DOHH2 (cell line): ENCODE data around the gene CLASP1.

Experiments used
- H3F3A ChIP-seq: fragments of 200-600 bp; sonication (generic), shearing (Covaris generic); 2 replicates; pipeline ENCODE4 v1.6.0; 2016; ENCODE audit warnings: antibody characterized with exemption, mild to moderate bottlenecking; ENCODE audit not compliant: control insufficient read depth, insufficient read depth
- H3K27ac ChIP-seq: fragments of 200-600 bp; sonication (generic); 2 replicates; pipeline ENCODE4 v1.5.1; 2014; ENCODE audit warnings: low read depth, mild to moderate bottlenecking, low read length, moderate library complexity
- H3K27me3 ChIP-seq: fragments of 200-600 bp; sonication (generic); 2 replicates; pipeline ENCODE4 v1.6.1; 2014; ENCODE audit warnings: mild to moderate bottlenecking, low read length, mixed read lengths; ENCODE audit not compliant: control insufficient read depth
- H3K36me3 ChIP-seq: fragments of 200-600 bp; sonication (generic); 2 replicates; pipeline ENCODE4 v1.6.1; 2014; ENCODE audit warnings: mild to moderate bottlenecking, low read length, moderate library complexity, mixed read lengths; ENCODE audit not compliant: control insufficient read depth
- H3K4me1 ChIP-seq: fragments of 200-600 bp; sonication (generic); 2 replicates; pipeline ENCODE4 v1.6.1; 2014; ENCODE audit warnings: mild to moderate bottlenecking, low read length, mixed read lengths; ENCODE audit not compliant: control insufficient read depth
- H3K4me2 ChIP-seq: fragments of 200-600 bp; sonication (generic); 2 replicates; pipeline ENCODE4 v1.6.0; 2014; ENCODE audit warnings: mild to moderate bottlenecking, low read length, moderate library complexity
- H3K4me3 ChIP-seq: fragments of 200-600 bp; sonication (generic); 2 replicates; pipeline ENCODE4 v1.5.1; 2014; ENCODE audit warnings: mild to moderate bottlenecking, low read length, mixed read lengths
- H3K79me2 ChIP-seq: fragments of 200-600 bp; sonication (generic); 2 replicates; pipeline ENCODE4 v1.6.1; 2014; ENCODE audit warnings: mild to moderate bottlenecking, low read length, mixed read lengths; ENCODE audit not compliant: control insufficient read depth
- H3K9me2 ChIP-seq: fragments of 200-600 bp; sonication (generic); replicated peaks from 2 replicates; pipeline ENCODE4 v1.6.1; 2014; ENCODE audit warnings: mild to moderate bottlenecking, low read length, mixed read lengths; ENCODE audit not compliant: control insufficient read depth
- H3K9me3 ChIP-seq: fragments of 200-600 bp; sonication (generic); 2 replicates; pipeline ENCODE4 v1.6.1; 2014; ENCODE audit warnings: antibody characterized with exemption, low read length, mixed read lengths; ENCODE audit not compliant: control insufficient read depth, insufficient read depth
- H4K20me1 ChIP-seq: fragments of 200-600 bp; sonication (generic); 2 replicates; pipeline ENCODE4 v1.6.0; 2014; ENCODE audit warnings: low read depth, mild to moderate bottlenecking, antibody characterized with exemption, low read length, moderate library complexity; ENCODE audit not compliant: control insufficient read depth, insufficient read depth
- CTCF ChIP-seq: fragments of 200-600 bp; sonication (generic); IDR thresholded peaks from one replicate; pipeline ENCODE4 v1.5.1; 2014; ENCODE audit warnings: antibody characterized with exemption, mild to moderate bottlenecking, low read depth, low read length; ENCODE audit not compliant: poor library complexity, severe bottlenecking
- EZH2phosphoT487 ChIP-seq: fragments of 200-600 bp; sonication (generic); IDR thresholded peaks from 2 replicates; pipeline ENCODE4 v1.6.1; 2017; ENCODE audit warnings: borderline replicate concordance, mild to moderate bottlenecking, antibody characterized with exemption, low read length, moderate library complexity, mixed read lengths

Gene CLASP1

GRCh38 chr2:121363632-121364420, 285.4 kb downstream of the CLASP1 start:
- H3K27me3 ChIP-seq: no peaks in the 10 kb centered on the region
- no peaks in the 10 kb centered on the region for H3K9me2 ChIP-seq
- no peak overlapping the region for H3K27ac ChIP-seq
- peaks cover 64% of the 10 kb centered on the region for H3K36me3 ChIP-seq
- 0 out of 2 replicates have a peak, but pooled peaks cover 3% of the 10 kb centered on the region for H4K20me1 ChIP-seq
- no peaks in the 10 kb centered on the region for H3K9me3 ChIP-seq
- no peak overlapping the region for H3K4me3 ChIP-seq
- no peaks in the 10 kb centered on the region for H3K79me2 ChIP-seq
- no peak overlapping the region for H3K4me2 ChIP-seq
- no peaks in the 10 kb centered on the region for H3F3A ChIP-seq
- TF ChIP-seq CTCF: no peak
- H3K4me1 ChIP-seq: no peaks in the 10 kb centered on the region

GRCh38 chr2:121362774-121363173, 286.5 kb downstream of the CLASP1 start:
- no peak overlapping the region for H3K27ac ChIP-seq
- no peaks in the 10 kb centered on the region for H3K4me1 ChIP-seq
- H3K27me3 ChIP-seq: no peaks in the 10 kb centered on the region
- TF ChIP-seq EZH2phosphoT487: no peak
- no peak for TF ChIP-seq CTCF
- H3K9me3 ChIP-seq: no peaks in the 10 kb centered on the region
- H3K4me2 ChIP-seq: no peak overlapping the region
- H3K79me2 ChIP-seq: no peaks in the 10 kb centered on the region
- no peaks in the 10 kb centered on the region for H3K9me2 ChIP-seq
- H3F3A ChIP-seq: no peaks in the 10 kb centered on the region
- no peak overlapping the region for H3K4me3 ChIP-seq
- 0 out of 2 replicates have a peak, but pooled peaks cover 3% of the 10 kb centered on the region for H4K20me1 ChIP-seq
- H3K36me3 ChIP-seq: peaks cover 63% of the 10 kb centered on the region

- Histone ChIP-seq H3K4me3 (no peak overlapping the region), H3K4me1 (no peaks in the 10 kb centered on the region), H3K27ac (no peak overlapping the region), H4K20me1 (0 out of 2 replicates have a peak, but pooled peaks cover 3% of the 10 kb centered on the region), H3K79me2 (no peaks in the 10 kb centered on the region), H3K9me3 (no peaks in the 10 kb centered on the region), H3F3A (no peaks in the 10 kb centered on the region), H3K4me2 (no peak overlapping the region), H3K9me2 (no peaks in the 10 kb centered on the region), H3K36me3 (peaks cover 60% of the 10 kb centered on the region), H3K27me3 (no peaks in the 10 kb centered on the region)
- TF ChIP-seq CTCF (no peak), EZH2phosphoT487 (no peak)
These were observed 287.0 kb downstream of the CLASP1 start for GRCh38 chr2:121362226-121362625.
